H1 (cell line): ENCODE measurements around the gene ACLY. TPM values are rescaled to one million over a fixed set of nuclear protein-coding genes. Genes with fewer than 3 reads are reported as not detected.

Source experiments
- EZH2 ChIP-seq: fragments of 200-600 bp; sonication (generic); IDR thresholded peaks from 2 replicates; pipeline ENCODE4 v1.7.1; 2012; ENCODE audit warnings: low read depth, mild to moderate bottlenecking, moderate library complexity, low read length, inconsistent platforms; ENCODE audit not compliant: severe bottlenecking
- HDAC2 ChIP-seq, 2 experiments: fragments of 300-600 bp in 1 of 2; sonication (generic) in 1 of 2; IDR thresholded peaks; 2 replicates each; pipeline ENCODE4 v1.6.1; 2011 to 2012; ENCODE audit warnings: low read depth in 2 of 2, low read length in 2 of 2, mild to moderate bottlenecking in 2 of 2, moderate library complexity in 2 of 2, borderline replicate concordance in 1 of 2, inconsistent platforms in 1 of 2
- MAX ChIP-seq: IDR thresholded peaks from 2 replicates; pipeline ENCODE4 v1.6.1; 2012; ENCODE audit warnings: inconsistent platforms
- PHF8 ChIP-seq: fragments of 200-600 bp; sonication (generic); conservative IDR thresholded peaks from 2 replicates; pipeline ENCODE4 v1.7.1; 2012; ENCODE audit warnings: low read depth, mild to moderate bottlenecking, inconsistent platforms, low read length, moderate library complexity
- TAF1 ChIP-seq: IDR thresholded peaks from 2 replicates; pipeline ENCODE4 v1.6.1; 2011; ENCODE audit warnings: mild to moderate bottlenecking, low read depth, low read length
- polyA plus RNA-seq, 7 experiments: library from polyadenylated mRNA; depleted of rRNA in 3 of 7; stranded (reverse) in 5 of 7; unstranded in 2 of 7; fragments of >200 nt in 5 of 7; fragments of 200-250 nt in 2 of 7; gene quantifications; 1 replicate in 5 of 7; 2 replicates in 1 of 7; 4 replicates in 1 of 7; pipeline versions ENCODE4 v1.2.1 to v1.2.3, GENCODE V29; 2011 to 2013; ENCODE audit warnings: missing spikeins in 2 of 7, mixed read lengths in 2 of 7
- total RNA-seq: library from RNA; stranded (reverse); fragmentation: NEBNext Ultra II Directional; extraction: Animal tissue kit (Norgen Biotek cat#: 25700); gene quantifications from 2 replicates; pipeline ENCODE4 v1.2.1, GENCODE V29; 2021

The ACLY gene
- total and polyA plus RNA-seq, 2 of the 8 experiments (the other 6 are each of a cell fraction or from before 2014, with no cell fraction given), result 167 to 393 TPM

- TF ChIP-seq PHF8 (no peak), MAX (no peak), TAF1 (no peak), HDAC2 (IDR thresholded peaks at IDR 0.05; ENCODE audit: borderline replicate concordance in 1 of 2, low read depth in 2 of 2, low read length in 2 of 2) (no peak), EZH2 (no peak)
Observed at GRCh38 chr17:41905172-41905571, 13.6 kb downstream of the ACLY start (continued).
